HG03025 (cell line): ENCODE data around the gene RTEL1.

Experiments used
- ATAC-seq: cut with Tn5 transposase; IDR thresholded peaks from one replicate; pipeline ENCODE4 v1.9.1; 2021; ENCODE audit warnings: mild to moderate bottlenecking, moderate library complexity; ENCODE audit not compliant: unreplicated experiment, low FRiP score

The RTEL1 gene

DNA sequence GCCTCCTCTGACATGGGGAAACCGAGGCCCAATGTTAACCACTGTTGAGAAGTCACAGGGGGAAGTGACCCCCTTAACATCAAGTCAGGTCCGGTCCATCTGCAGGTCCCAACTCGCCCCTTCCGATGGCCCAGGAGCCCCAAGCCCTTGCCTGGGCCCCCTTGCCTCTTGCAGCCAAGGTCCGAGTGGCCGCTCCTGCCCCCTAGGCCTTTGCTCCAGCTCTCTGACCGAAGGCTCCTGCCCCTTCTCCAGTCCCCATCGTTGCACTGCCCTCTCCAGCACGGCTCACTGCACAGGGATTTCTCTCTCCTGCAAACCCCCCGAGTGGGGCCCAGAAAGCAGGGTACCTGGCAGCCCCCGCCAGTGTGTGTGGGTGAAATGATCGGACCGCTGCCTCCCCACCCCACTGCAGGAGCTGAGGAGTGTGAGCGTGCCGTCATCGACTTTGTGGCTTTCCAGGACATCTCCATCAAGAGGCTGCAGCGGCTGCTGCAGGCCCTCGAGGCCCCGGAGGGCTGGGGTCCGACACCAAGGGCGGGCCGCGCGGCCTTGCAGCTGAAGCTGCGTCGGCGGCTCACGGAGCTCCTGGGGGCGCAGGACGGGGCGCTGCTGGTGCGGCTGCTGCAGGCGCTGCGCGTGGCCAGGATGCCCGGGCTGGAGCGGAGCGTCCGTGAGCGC lies 39.9 kb downstream of the RTEL1 start:
- no peak for ATAC-seq

DNA sequence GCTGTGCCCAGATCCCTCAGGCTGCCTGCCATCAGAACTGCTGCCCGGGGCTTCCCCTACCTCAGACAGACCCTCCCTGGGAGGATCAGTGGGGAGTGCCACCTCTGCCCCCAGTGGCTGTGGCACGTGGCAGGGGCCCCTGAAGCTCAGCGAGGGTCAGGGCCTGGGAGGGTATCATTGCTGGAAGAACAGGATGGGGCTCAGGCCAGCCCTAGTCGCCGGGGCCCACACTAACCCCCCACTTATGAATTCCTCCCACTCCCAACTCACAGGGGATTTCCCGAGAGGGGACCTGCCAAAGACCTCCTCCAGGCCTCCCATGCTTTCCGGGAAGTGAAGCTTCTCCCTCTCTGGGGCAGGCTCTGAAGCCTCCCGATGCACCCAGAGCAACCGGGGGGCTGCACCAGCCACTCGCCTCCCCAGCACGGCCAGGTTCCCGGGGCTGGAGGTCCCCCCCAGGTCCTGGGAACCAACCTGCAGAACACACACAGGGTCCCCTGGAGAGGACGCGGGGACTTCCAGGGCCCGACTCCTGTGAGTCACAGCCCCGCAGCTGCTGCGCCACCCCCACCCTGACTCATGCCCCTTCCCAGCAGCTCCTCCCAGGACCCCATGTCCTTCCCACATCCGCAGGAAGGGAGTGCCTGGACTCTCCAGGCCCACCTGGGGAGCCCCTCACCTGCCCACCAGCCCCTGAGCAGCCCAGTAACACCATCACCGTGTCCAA lies 40.8 kb downstream of the RTEL1 start:
- no peak for ATAC-seq

- ATAC-seq = no peak
Measured at GRCh38 chr20:63699466-63700198, 41.5 kb downstream of the RTEL1 start.

DNA sequence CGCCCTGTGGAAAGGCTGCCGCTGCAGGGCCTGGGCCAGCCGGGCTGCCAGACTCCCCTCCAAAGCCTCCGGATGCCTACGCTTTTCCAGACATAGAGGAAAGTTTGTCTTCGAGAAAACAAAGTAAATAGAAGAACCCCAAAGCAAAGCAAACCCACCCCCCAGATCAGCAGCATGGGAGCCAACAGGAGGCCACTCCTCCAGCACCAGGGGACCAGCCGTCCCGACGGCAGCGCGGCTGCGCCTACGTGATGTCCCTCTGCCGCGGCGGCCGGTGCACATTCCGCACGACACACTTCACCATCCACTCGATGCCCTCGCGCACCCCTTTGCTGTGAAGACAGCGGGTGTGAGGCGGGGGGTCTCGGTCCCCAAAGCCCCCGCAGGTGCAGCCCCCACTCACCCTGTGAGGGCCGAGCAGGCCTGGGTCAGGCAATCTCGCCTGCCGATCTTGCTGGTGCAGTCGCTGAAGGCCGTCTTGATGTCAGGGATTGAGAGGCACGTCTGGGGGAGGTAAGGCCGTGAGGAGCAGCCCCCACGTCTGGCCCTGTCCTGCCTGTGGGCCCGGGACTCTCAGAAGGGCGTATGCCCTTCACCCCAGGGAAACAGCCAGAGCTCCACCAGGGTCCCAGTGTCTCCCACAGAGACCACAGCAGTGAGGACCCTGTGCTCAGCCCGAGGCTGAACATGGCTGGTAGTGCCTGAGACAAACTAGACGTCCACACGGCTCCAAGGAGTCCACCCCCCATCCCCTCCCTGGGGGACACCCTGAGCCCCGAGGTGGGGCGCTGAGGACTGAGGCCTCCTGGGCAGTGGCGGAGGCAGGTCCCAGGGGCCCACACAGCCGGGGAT lies 42.3 kb downstream of the RTEL1 start:
- ATAC-seq = no peak

GRCh38 chr20:63701051-63701328 lies 42.9 kb downstream of the RTEL1 start:
- ATAC-seq = no peak

DNA sequence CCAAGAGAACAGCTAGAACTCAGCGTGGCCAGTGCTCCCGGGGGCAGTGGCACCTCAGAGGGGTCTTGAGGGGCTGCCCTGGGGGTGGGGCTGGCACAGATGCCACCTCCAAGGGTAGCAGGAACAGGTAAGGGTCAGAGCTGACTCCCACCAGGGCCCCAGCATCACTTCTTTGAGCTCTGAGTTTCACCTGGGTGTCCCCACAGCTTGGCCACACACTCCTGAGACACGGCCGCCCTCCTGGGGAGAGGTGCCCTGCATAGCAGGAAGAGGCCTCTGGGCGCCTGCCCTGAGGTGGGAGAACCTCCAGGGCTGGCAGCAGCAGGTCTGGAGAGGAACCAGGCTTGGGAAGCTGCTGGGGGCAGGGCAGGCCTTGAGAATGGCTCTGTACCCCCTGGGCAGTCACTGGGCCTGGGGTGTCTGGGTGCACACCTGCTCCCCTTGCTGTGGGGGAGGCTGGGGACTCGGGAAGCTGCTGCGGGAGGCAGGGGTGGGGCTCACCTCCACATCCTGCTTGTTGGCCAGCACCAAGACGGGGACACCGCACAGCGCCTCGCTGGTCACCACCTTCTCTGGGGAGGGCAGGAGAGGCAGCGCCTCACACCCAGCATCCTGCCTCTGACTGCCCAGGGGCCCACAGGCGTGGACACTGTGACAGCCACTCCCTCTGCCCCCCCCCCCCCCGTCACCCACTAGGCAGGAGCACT lies 43.4 kb downstream of the RTEL1 start:
- no peak for ATAC-seq

DNA sequence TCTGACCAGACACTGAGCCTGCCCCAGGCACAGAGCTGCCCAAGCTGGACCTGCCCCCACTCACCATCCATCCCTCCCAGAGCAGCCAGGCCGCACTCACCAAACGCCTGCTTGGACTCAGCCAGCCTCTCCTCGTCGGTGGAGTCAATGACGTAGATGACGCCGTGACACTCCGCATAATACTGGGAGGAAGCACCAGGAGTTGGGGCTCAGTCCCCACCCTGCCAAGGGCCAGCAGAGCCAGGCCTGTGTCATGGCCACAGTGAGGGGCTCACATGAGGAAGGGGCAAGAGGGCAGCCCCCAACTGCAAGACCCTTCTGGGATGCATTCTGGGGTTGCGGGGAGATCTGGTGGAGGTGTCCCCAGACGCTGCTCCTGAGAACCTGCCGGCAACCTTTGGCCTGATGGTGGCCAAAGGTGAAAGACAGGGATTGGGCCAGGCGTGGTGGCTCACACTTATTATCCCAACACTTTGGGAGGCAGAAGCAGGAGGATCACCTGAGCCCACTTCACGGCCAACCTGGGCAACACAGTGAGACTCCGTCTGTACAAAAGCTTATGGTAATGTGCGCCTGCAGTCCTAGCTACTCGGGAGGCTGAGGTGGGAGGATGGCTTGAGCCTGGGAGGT lies 44.0 kb downstream of the RTEL1 start:
- ATAC-seq = no peak

- ATAC-seq = no peak
Measured at GRCh38 chr20:63702751-63703470, 44.8 kb downstream of the RTEL1 start.

- ATAC-seq = no peak
Measured at GRCh38 chr20:63703471-63703975, 45.4 kb downstream of the RTEL1 start.

DNA sequence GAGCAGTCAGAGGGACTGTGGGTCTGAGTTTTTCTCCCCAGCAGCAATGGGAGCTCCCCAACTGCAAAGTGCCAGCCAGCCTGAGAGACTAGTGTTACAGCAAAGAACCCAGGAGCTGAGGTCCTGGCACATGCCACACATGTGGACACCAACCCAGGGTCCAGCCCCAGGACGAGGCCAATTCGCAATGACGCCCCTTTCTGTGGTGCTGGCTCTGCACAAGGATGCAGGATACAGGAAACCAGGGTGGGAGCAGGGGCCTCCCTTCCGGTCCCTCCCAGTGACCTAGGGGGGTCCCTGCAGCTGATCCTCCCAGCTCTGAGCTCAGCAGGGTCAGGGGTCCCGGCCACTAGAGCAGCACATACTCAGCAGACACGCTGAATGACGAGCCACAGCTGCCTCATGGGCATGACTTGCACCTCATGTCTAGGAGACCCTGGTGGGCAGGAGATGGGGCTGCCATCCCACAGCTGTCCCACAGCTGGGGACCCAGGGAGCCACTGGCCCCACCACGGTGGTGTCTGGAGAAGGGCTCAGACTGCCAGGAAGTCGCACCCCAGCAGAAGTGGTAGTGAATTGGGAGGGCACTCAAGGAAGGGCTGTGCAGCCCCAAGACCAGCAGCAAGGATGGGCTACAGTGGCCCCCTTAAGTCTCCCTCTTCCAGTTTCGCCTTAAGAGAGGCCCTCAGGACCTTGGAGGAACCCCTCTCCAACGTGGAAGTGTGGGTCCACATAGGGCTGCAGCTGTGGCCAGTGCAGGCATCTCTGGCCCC lies 46.0 kb downstream of the RTEL1 start:
- ATAC-seq = no peak

DNA sequence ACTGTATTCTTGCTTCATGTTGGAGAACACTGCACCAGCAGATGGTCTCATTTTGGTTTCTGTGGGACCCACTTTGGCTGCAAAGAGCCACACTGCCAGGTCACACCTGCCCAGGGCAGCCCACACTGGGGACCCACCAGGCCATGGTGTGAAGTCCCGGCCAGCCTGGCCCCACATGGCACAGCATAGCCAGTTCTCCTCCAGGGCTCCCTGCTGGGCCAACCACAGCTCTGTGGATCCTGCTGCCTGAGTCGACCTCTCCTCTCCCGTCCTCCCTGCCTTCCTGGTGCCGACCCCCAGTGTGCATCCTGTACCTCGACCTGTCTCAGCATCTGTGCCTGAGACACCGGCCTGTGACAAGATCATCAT lies 46.6 kb downstream of the RTEL1 start:
- ATAC-seq = no peak

DNA sequence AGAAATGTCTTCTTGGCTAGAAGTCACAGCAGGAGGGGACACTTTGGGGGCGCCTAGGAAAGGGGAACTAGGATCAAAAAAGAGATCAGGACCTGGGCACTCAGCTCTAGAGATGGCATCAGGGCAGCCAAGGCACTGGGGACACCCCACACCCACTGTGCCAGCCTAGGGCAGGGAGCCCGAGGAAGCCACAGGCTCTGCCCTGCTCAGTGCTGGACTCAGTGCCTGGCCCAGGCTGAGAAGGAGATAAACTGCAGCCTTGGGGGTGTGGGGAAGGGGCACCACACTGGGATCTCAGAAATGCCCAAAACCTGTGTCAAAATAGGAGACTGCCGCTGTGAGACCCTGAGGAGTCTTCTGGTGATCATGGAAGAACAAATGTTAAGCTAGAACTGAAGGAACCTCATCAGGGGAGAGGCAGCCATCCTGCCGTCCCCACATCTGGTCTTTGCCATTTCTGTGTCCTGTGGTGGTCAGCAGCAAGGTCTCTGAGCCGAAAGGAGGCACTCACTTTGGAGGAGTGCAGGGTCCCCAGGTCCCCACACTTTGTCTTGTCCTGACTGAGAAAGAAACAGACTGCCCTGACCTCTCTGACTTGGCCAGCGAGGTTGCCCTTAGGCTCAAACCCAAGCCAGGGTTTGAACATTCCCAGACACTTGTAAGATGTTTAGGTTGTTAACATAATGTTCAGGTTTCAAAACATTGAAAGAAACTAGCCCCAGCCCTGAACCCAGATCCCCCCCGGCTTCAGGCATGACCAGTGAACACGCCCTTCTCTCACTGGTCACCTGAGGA lies 47.3 kb downstream of the RTEL1 start:
- ATAC-seq = no peak

- ATAC-seq = no peak
Measured at GRCh38 chr20:63706027-63706695, 48.0 kb downstream of the RTEL1 start.

- peak; percentile 11 for ATAC-seq
Measured at GRCh38 chr20:63706852-63707557, 48.9 kb downstream of the RTEL1 start.

DNA sequence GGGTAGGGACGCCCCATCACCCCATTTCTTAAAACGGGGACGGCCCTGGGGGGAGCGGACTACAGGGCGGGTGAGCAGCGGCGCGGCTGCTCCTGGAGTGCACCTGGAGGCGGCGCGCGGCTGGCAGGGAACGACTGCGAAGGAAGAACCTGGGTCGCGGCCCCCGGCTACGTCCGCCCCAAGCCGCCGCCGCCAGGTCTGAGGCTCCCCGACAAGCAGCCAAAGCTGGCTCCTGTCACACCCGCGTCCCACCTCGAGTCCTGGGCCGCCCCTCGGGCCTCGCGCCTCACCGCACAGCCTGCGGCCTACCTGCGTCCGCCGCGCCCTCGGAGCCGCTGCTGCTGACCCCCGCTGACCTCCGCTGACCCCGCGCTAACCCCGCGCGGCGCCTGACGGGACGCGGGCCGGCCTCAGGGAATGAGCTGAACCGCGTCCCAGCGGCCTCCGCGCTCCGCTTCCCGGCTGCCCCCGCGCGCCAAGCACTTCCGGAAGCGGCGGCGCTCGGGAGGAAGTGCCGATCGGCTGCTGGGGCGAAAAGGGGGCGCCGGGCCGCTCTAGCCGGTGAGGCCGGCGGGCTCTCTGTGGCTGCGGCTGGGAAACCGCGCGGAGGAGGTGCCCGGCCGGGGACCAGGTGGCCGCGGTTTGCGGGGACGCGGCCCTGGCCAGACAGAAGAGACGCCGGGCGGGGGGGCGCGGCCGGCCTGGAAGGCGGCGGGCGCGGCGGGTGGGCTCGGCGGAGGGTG lies 49.6 kb downstream of the RTEL1 start, which contains the start of the genes ARFRP1 and ZGPAT:
TSS of gene ARFRP1 (minus strand) at position 419 of the 743 bp plus-strand sequence. CDS start 885 bp downstream, outside the sequence.
TSS of gene ZGPAT (plus strand) at position 482 of the 743 bp plus-strand sequence. CDS start 542 bp downstream, outside the sequence.
- ATAC-seq = peak; percentile 47
